H9 (cell line): Measurements from ENCODE around the gene MYH11. TPM values are rescaled to one million over a fixed set of nuclear protein-coding genes. Genes with fewer than 3 reads are reported as not detected.

ENCODE experiments used
- DNase-seq: peaks from one replicate; pipeline ENCODE4 v3.0.0-alpha.2; 2017
- H2AFZ ChIP-seq: one replicate; pipeline ENCODE4 v1.6.1; 2013; ENCODE audit warnings: mild to moderate bottlenecking, low read length, control low read depth, moderate library complexity
- H2AK5ac ChIP-seq: 2 replicates; pipeline ENCODE4 v1.6.1; 2013; ENCODE audit warnings: low read length, control low read depth, mixed read lengths; ENCODE audit not compliant: insufficient read length
- H2BK120ac ChIP-seq: one replicate; pipeline ENCODE4 v1.6.1; 2013; ENCODE audit warnings: low read depth, mild to moderate bottlenecking, low read length, control low read depth, inconsistent platforms; ENCODE audit not compliant: poor library complexity, severe bottlenecking
- H2BK12ac ChIP-seq: 2 replicates; pipeline ENCODE4 v1.6.1; 2013; ENCODE audit warnings: low read length, control low read depth, mixed read lengths, low read depth; ENCODE audit not compliant: insufficient read length
- H2BK15ac ChIP-seq: 2 replicates; pipeline ENCODE4 v1.6.1; 2013; ENCODE audit warnings: low read depth, low read length, control low read depth
- H2BK20ac ChIP-seq: one replicate; pipeline ENCODE4 v1.6.1; 2013; ENCODE audit warnings: low read depth, mild to moderate bottlenecking, low read length, control low read depth, inconsistent platforms; ENCODE audit not compliant: poor library complexity, severe bottlenecking
- H2BK5ac ChIP-seq: 2 replicates; pipeline ENCODE4 v1.6.1; 2013; ENCODE audit warnings: low read length, control low read depth, mixed read lengths; ENCODE audit not compliant: insufficient read length
- H3K14ac ChIP-seq: 2 replicates; pipeline ENCODE4 v1.6.1; 2013; ENCODE audit warnings: low read length, control low read depth; ENCODE audit not compliant: insufficient read depth
- H3K18ac ChIP-seq: 2 replicates; pipeline ENCODE4 v1.6.1; 2013; ENCODE audit warnings: low read depth, mild to moderate bottlenecking, mixed read lengths, low read length, control low read depth; ENCODE audit not compliant: insufficient read length
- H3K23ac ChIP-seq: 2 replicates; pipeline ENCODE4 v1.6.1; 2013; ENCODE audit warnings: low read length, control low read depth, mixed read lengths, low read depth; ENCODE audit not compliant: insufficient read length
- H3K23me2 ChIP-seq: 2 replicates; pipeline ENCODE4 v1.6.1; 2013; ENCODE audit warnings: low read depth, mild to moderate bottlenecking, mixed read lengths, low read length, control low read depth; ENCODE audit not compliant: insufficient read length, poor library complexity, severe bottlenecking
- H3K27ac ChIP-seq: 2 replicates; pipeline ENCODE4 v1.5.1; 2013; ENCODE audit warnings: low read length, control low read depth, mixed read lengths, low read depth; ENCODE audit not compliant: insufficient read length
- H3K27me3 ChIP-seq: 2 replicates; pipeline ENCODE4 v1.6.1; 2013; ENCODE audit warnings: low read length, control low read depth, inconsistent platforms; ENCODE audit not compliant: insufficient read depth
- H3K4ac ChIP-seq: 2 replicates; pipeline ENCODE4 v1.6.1; 2013; ENCODE audit warnings: low read depth, mild to moderate bottlenecking, control low read depth, inconsistent platforms, low read length, moderate library complexity
- H3K4me1 ChIP-seq: 2 replicates; pipeline ENCODE4 v1.6.1; 2013; ENCODE audit warnings: low read length, control low read depth, inconsistent platforms; ENCODE audit not compliant: insufficient read depth
- H3K4me2 ChIP-seq: 2 replicates; pipeline ENCODE4 v1.6.1; 2013; ENCODE audit warnings: low read length, control low read depth, mixed read lengths; ENCODE audit not compliant: insufficient read length, insufficient read depth
- H3K56ac ChIP-seq: 2 replicates; pipeline ENCODE4 v1.6.1; 2013; ENCODE audit warnings: low read depth, mild to moderate bottlenecking, mixed read lengths, low read length, control low read depth; ENCODE audit not compliant: insufficient read length
- H3K79me1 ChIP-seq: 2 replicates; pipeline ENCODE4 v1.6.1; 2013; ENCODE audit warnings: low read depth, mild to moderate bottlenecking, moderate library complexity, low read length, control low read depth, inconsistent platforms; ENCODE audit not compliant: insufficient read depth, poor library complexity, severe bottlenecking
- H3K79me2 ChIP-seq: 2 replicates; pipeline ENCODE4 v1.6.1; 2013; ENCODE audit warnings: low read length, control low read depth, inconsistent platforms; ENCODE audit not compliant: insufficient read depth
- H3K9ac ChIP-seq: 2 replicates; pipeline ENCODE4 v1.6.1; 2013; ENCODE audit warnings: low read length, control low read depth, mixed read lengths; ENCODE audit not compliant: insufficient read length; ENCODE audit errors: extremely low read depth
- H3K9me3 ChIP-seq: one replicate; pipeline ENCODE4 v1.6.1; 2013; ENCODE audit warnings: low read depth, low read length, inconsistent platforms; ENCODE audit not compliant: control insufficient read depth
- H3T11ph ChIP-seq: one replicate; pipeline ENCODE4 v1.6.1; 2013; ENCODE audit warnings: mild to moderate bottlenecking, low read length, control low read depth, inconsistent platforms
- H4K20me1 ChIP-seq: one replicate; pipeline ENCODE4 v1.6.1; 2013; ENCODE audit not compliant: control insufficient read depth, insufficient read length, insufficient read depth
- H4K5ac ChIP-seq: 2 replicates; pipeline ENCODE4 v1.6.1; 2013; ENCODE audit warnings: low read depth, mild to moderate bottlenecking, mixed read lengths, low read length, control low read depth; ENCODE audit not compliant: insufficient read length
- H4K8ac ChIP-seq: replicated peaks from 2 replicates; pipeline ENCODE4 v1.6.1; 2013; ENCODE audit warnings: low read length, control low read depth, mixed read lengths, low read depth; ENCODE audit not compliant: insufficient read length
- H4K91ac ChIP-seq: 2 replicates; pipeline ENCODE4 v1.6.1; 2013; ENCODE audit warnings: low read depth, mild to moderate bottlenecking, moderate library complexity, mixed read lengths, low read length, control low read depth; ENCODE audit not compliant: insufficient read length
- H3K27ac Mint-ChIP-seq, 3 experiments: 2 replicates in 2 of 3; 3 replicates in 1 of 3; pipeline ENCODE4 v1.8.0; 2020 to 2021; ENCODE audit warnings: mixed read lengths in 3 of 3, mild to moderate bottlenecking in 1 of 3, moderate library complexity in 1 of 3
- H3K27me3 Mint-ChIP-seq: 2 replicates; pipeline ENCODE4 v1.8.0; 2021; ENCODE audit warnings: low read depth, mild to moderate bottlenecking, moderate library complexity, mixed read lengths
- H3K36me3 Mint-ChIP-seq, 3 experiments: 2 replicates in 2 of 3; 3 replicates in 1 of 3; pipeline ENCODE4 v1.8.0; 2020 to 2021; ENCODE audit warnings: low read depth in 3 of 3, mixed read lengths in 3 of 3; ENCODE audit not compliant: insufficient read depth in 1 of 3
- H3K4me1 Mint-ChIP-seq, 2 experiments: 2 replicates each; pipeline ENCODE4 v1.8.0; 2020; ENCODE audit warnings: mixed read lengths in 2 of 2
- H3K4me3 Mint-ChIP-seq, 2 experiments: 2 replicates in 1 of 2; 3 replicates in 1 of 2; pipeline ENCODE4 v1.8.0; 2020 to 2021; ENCODE audit warnings: mild to moderate bottlenecking in 2 of 2, mixed read lengths in 2 of 2, moderate library complexity in 1 of 2
- H3K9me3 Mint-ChIP-seq, 2 experiments: 2 replicates in 1 of 2; 3 replicates in 1 of 2; pipeline ENCODE4 v1.8.0; 2020; ENCODE audit warnings: mild to moderate bottlenecking in 2 of 2, mixed read lengths in 2 of 2, moderate library complexity in 1 of 2
- WGBS: extraction: QIAGEN DNeasy Blood & Tissue Kit; methylation state at CpG from one replicate; pipeline ENCODE4 v1.1.7; 2013; ENCODE audit warnings: missing lambda C conversion rate, low lambda C conversion rate, mixed read lengths; ENCODE audit not compliant: insufficient read length; ENCODE audit errors: extremely low coverage; 5-methylcytosine and 5-hydroxymethylcytosine counted together
- long read RNA-seq: library from polyadenylated mRNA; unstranded; transcript quantifications from one replicate; pipeline ENCODE4 v2.0.0, GENCODE V29; 2020
- total RNA-seq: library from RNA; stranded (reverse); gene quantifications from 2 replicates; pipeline ENCODE4 v1.2.1, GENCODE V29; 2021
- TF ChIP-seq, protein P1 (sequence below): fragments of 200-600 bp; sonication (generic); conservative IDR thresholded peaks from 3 replicates; pipeline ENCODE4 v1.8.0; 2021; ENCODE audit warnings: antibody characterized with exemption, mild to moderate bottlenecking

Gene MYH11
- total RNA-seq, result 0.42 and 0.88 TPM in 2 replicates
- long read RNA-seq, partial matches to known transcripts, result 3 of 8 reads
- long read RNA-seq, other reads (novel, unspliced or antisense), result 5 of 8 reads

GRCh38 chr16:15856901-15857698 is at the start of gene MYH11:
Gene MYH11 (minus strand): TSS chr16:15857028. CDS start chr16:15838252, 18,776 bp downstream.
- H3T11ph ChIP-seq, result no peak within 1 kb of the TSS
- H3K18ac ChIP-seq, result no peak within 1 kb of the TSS
- no peak within 1 kb of the TSS for H3K4ac ChIP-seq
- peaks cover 19% of the 10 kb centered on the region; the same call in 1 of the 2 replicates for H3K27me3 ChIP-seq
- H4K8ac ChIP-seq, result no peak within 1 kb of the TSS
- no peak within 1 kb of the TSS; the same call in 1 of the 2 replicates for H3K14ac ChIP-seq
- no peaks in the 10 kb centered on the region for H4K20me1 ChIP-seq
- H3K9me3 ChIP-seq, result no peaks in the 10 kb centered on the region
- Mint-ChIP-seq H3K9me3 (no peaks in the 10 kb centered on the region), H3K27ac (no peak within 1 kb of the TSS), H3K4me1 (peaks cover 12 to 14% of the 10 kb centered on the region in 2 experiments), H3K36me3 (no peaks in the 10 kb centered on the region), H3K27me3 (peaks cover 60% of the 10 kb centered on the region), H3K4me3 (peak within 1 kb of the TSS; percentile 79 to 87)
- no peak within 1 kb of the TSS for H4K5ac ChIP-seq
- no peak within 1 kb of the TSS for H4K91ac ChIP-seq
- peaks cover 15% of the 10 kb centered on the region for H3K23me2 ChIP-seq
- H2BK20ac ChIP-seq, result no peak within 1 kb of the TSS
- no peak within 1 kb of the TSS for H3K23ac ChIP-seq
- H3K4me2 ChIP-seq, result peak within 1 kb of the TSS; percentile 100
- no peak within 1 kb of the TSS for H2BK120ac ChIP-seq
- H3K79me2 ChIP-seq, result no peaks in the 10 kb centered on the region
- no peaks in the 10 kb centered on the region for H3K4me1 ChIP-seq
- H2BK15ac ChIP-seq, result no peak within 1 kb of the TSS
- no CpG with 5 or more reads among the region's 49 CpGs for WGBS
- H3K27ac ChIP-seq, result no peak within 1 kb of the TSS
- no peaks in the 10 kb centered on the region for H3K79me1 ChIP-seq
- H3K9ac ChIP-seq, result peak within 1 kb of the TSS; percentile 4
- no peak within 1 kb of the TSS for H2AK5ac ChIP-seq
- peak; percentile 73 for DNase-seq
- H2BK5ac ChIP-seq, result no peak within 1 kb of the TSS
- no peak within 1 kb of the TSS for H2BK12ac ChIP-seq
- TF ChIP-seq, protein P1, sequence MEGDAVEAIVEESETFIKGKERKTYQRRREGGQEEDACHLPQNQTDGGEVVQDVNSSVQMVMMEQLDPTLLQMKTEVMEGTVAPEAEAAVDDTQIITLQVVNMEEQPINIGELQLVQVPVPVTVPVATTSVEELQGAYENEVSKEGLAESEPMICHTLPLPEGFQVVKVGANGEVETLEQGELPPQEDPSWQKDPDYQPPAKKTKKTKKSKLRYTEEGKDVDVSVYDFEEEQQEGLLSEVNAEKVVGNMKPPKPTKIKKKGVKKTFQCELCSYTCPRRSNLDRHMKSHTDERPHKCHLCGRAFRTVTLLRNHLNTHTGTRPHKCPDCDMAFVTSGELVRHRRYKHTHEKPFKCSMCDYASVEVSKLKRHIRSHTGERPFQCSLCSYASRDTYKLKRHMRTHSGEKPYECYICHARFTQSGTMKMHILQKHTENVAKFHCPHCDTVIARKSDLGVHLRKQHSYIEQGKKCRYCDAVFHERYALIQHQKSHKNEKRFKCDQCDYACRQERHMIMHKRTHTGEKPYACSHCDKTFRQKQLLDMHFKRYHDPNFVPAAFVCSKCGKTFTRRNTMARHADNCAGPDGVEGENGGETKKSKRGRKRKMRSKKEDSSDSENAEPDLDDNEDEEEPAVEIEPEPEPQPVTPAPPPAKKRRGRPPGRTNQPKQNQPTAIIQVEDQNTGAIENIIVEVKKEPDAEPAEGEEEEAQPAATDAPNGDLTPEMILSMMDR, result peak; percentile 24; the same call in 2 of the 3 replicates
- no peak within 1 kb of the TSS for H3K56ac ChIP-seq
- peak within 1 kb of the TSS; percentile 24 for H2AFZ ChIP-seq
